Upper lobe of left lung (tissue), 6 donors: Measurements from ENCODE around the gene THBD. TPM values are rescaled to one million over a fixed set of nuclear protein-coding genes. Genes with fewer than 3 reads are reported as not detected.

Experiments
- ATAC-seq, 2 donors: fragments of 200-7000 bp; cut with Tn5 transposase; one replicate each; pipeline ENCODE4 v1.9.1; 2022; ENCODE audit warnings: mild to moderate bottlenecking in 2 of 2, moderate library complexity in 2 of 2; ENCODE audit not compliant: low FRiP score in 2 of 2
- DNase-seq, 2 donors: peaks; one replicate each; pipeline ENCODE4 v3.0.0-alpha.2; 2019 to 2020
- H3K27ac ChIP-seq, 4 donors: fragments of 200-600 bp; sonication (generic); one replicate each; pipeline ENCODE4 v1.5.1; 2016 to 2019
- H3K27me3 ChIP-seq, 4 donors: fragments of 200-600 bp; sonication (generic); one replicate each; pipeline ENCODE4 v1.5.1; 2017 to 2019
- H3K36me3 ChIP-seq, 4 donors: fragments of 200-600 bp; sonication (generic); one replicate each; pipeline ENCODE4 v1.5.1; 2016 to 2019
- H3K4me1 ChIP-seq, 4 donors: fragments of 200-600 bp; sonication (generic); one replicate each; pipeline ENCODE4 v1.5.1; 2018 to 2019
- H3K4me3 ChIP-seq, 4 donors: fragments of 200-600 bp; sonication (generic); one replicate each; pipeline ENCODE4 v1.5.1; 2017 to 2019; ENCODE audit warnings: mild to moderate bottlenecking in 2 of 4, moderate library complexity in 1 of 4
- H3K9me3 ChIP-seq, 4 donors: fragments of 200-600 bp; sonication (generic); one replicate each; pipeline ENCODE4 v1.5.1; 2018 to 2019
- CTCF ChIP-seq, 6 experiments: fragments of 450-650 bp in 4 of 6; fragments of 200-600 bp in 2 of 6; sonication (generic) in 2 of 6; IDR thresholded peaks; one replicate each; pipeline ENCODE4 v1.5.1; 2016 to 2019; ENCODE audit warnings: antibody characterized with exemption in 6 of 6
- EP300 ChIP-seq, 4 donors: sonication (generic); formaldehyde crosslinking; IDR thresholded peaks; one replicate each; pipeline ENCODE4 v1.5.1; 2017; ENCODE audit warnings: antibody characterized with exemption in 4 of 4, control low read depth in 2 of 4
- POLR2A ChIP-seq, 4 donors: fragments of 450-650 bp; IDR thresholded peaks; one replicate each; pipeline ENCODE4 v1.5.1; 2016 to 2017; ENCODE audit warnings: antibody characterized with exemption in 4 of 4, mild to moderate bottlenecking in 2 of 4
- POLR2AphosphoS5 ChIP-seq, 2 donors: sonication (generic); formaldehyde crosslinking; IDR thresholded peaks; one replicate each; pipeline ENCODE4 v1.5.1; 2017; ENCODE audit warnings: antibody characterized with exemption in 2 of 2
- WGBS, 2 donors: methylation state at CpG; one replicate each; pipeline ENCODE4 v1.1.5; 2017 to 2018; 5-methylcytosine and 5-hydroxymethylcytosine counted together
- total RNA-seq, 6 donors: library from RNA; depleted of rRNA in 4 of 6; stranded (reverse); fragments of >200 nt in 4 of 6; gene quantifications; one replicate each; pipeline versions ENCODE4 v1.1.0 to v1.2.1, GENCODE V29; 2016 to 2021
- donor health status: DM: no; HTN: no; CAD: no; lungs with moderate emphysema.
- donor health status: DM: no; HTN: yes; CAD: no; lungs with severe emphysema.

THBD gene
- total RNA-seq, 6 donors from 2014 or later: 17.8 to 235 (median 88.1) TPM

GRCh38 chr20:23061262-23061661, 11.8 kb upstream of the THBD start:
- no peaks in the 10 kb centered on the region for H3K9me3 ChIP-seq
- whole genome bisulfite sequencing, 2 donors: 61 to 74% methylated on average over 5 of the region's 5 CpGs
- no peaks in the 10 kb centered on the region for H3K36me3 ChIP-seq
- peak overlapping the region; percentile 10 to 61 (median 13) for H3K27ac ChIP-seq
- H3K4me3 ChIP-seq: no peak overlapping the region
- TF ChIP-seq POLR2A (IDR thresholded peaks at IDR 0.05) (no peak), EP300 (IDR thresholded peaks at IDR 0.05) (no peak), POLR2AphosphoS5 (IDR thresholded peaks at IDR 0.05) (no peak)
- H3K4me1 ChIP-seq: peaks cover 23 to 34% (median 32%) of the 10 kb centered on the region in 4 donors
- H3K27me3 ChIP-seq: no peaks in the 10 kb centered on the region
- no peak for DNase-seq
- no peak for ATAC-seq

GRCh38 chr20:23060629-23061028, 11.2 kb upstream of the THBD start:
- Histone ChIP-seq H3K27ac (peak overlapping the region in 1 of 4 donors; percentile 61), H3K4me3 (no peak overlapping the region), H3K9me3 (no peaks in the 10 kb centered on the region), H3K36me3 (no peaks in the 10 kb centered on the region), H3K27me3 (no peaks in the 10 kb centered on the region), H3K4me1 (peaks cover 23 to 34% (median 32%) of the 10 kb centered on the region in 4 donors)
- WGBS, 2 donors: 66 to 71% methylated on average over 4 of the region's 4 CpGs
- TF ChIP-seq POLR2AphosphoS5 (IDR thresholded peaks at IDR 0.05) (no peak), POLR2A (IDR thresholded peaks at IDR 0.05) (no peak), EP300 (IDR thresholded peaks at IDR 0.05) (no peak), CTCF (IDR thresholded peaks at IDR 0.05) (no peak)
- ATAC-seq: no peak
- no peak for DNase-seq

GRCh38 chr20:23059846-23060245, 10.4 kb upstream of the THBD start:
- peak in 1 of 2 donors; percentile 42 for DNase-seq
- WGBS, 2 donors: 10 to 12% methylated on average over 3 of the region's 3 CpGs
- no peak overlapping the region for H3K27ac ChIP-seq

DNA sequence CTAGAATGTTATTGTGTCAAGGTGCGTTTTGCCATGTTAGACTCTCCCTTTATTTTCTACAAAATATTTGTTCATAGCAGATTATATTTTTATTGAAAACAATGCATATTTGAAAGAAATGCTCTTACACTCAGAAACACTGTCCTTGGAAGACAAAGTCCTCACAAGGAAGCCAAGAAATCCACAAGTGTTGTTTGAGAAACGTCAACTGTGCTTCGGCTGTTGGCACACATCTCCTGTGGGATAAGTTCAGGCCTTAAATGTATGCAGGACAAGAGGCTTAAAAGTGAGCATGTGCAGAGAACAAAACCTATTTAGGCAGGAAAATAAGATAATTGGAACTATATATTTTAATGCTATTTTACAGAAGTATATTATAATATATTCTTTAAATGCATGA, 9.5 kb upstream of the THBD start:
- Histone ChIP-seq H3K36me3 (no peaks in the 10 kb centered on the region), H3K9me3 (no peaks in the 10 kb centered on the region), H3K27ac (no peak overlapping the region), H3K27me3 (no peaks in the 10 kb centered on the region), H3K4me1 (peaks cover 23 to 34% (median 32%) of the 10 kb centered on the region in 4 donors), H3K4me3 (no peak overlapping the region)
- WGBS, 2 donors: 52 to 70% methylated on average over 3 of the region's 3 CpGs
- TF ChIP-seq EP300 (IDR thresholded peaks at IDR 0.05) (no peak), CTCF (IDR thresholded peaks at IDR 0.05) (no peak), POLR2A (IDR thresholded peaks at IDR 0.05) (no peak), POLR2AphosphoS5 (IDR thresholded peaks at IDR 0.05) (no peak)
- ATAC-seq (no peak), DNase-seq (no peak)

More at GRCh38 chr20:23059846-23060245, 10.4 kb upstream of the THBD start:
- Histone ChIP-seq H3K9me3 (no peaks in the 10 kb centered on the region), H3K36me3 (no peaks in the 10 kb centered on the region), H3K4me1 (peaks cover 23 to 34% (median 32%) of the 10 kb centered on the region in 4 donors), H3K27me3 (no peaks in the 10 kb centered on the region), H3K4me3 (no peak overlapping the region)
- no peak for ATAC-seq
- no peak for TF ChIP-seq EP300 (IDR thresholded peaks at IDR 0.05)
- no peak for TF ChIP-seq POLR2AphosphoS5 (IDR thresholded peaks at IDR 0.05)
- no peak for TF ChIP-seq CTCF (IDR thresholded peaks at IDR 0.05)
- TF ChIP-seq POLR2A (IDR thresholded peaks at IDR 0.05): no peak

DNA sequence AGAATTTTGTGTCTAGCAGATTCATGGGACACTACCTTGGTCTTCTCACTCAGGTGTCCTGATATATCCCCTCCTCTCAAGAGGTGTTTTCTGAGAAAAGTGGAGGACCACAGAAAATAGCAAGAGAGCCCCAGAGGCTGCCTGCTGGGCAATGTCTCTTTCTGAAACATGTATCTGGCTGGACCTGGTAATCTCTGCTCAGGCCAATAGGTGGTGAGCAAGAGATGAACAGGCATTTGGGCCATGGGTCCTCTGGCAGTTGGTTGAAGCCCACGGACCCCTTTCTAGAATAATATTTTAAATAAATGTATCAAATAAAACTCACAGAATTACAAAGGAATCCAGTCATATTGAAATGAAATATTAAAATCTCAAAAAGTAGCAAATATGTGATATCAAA, 8.8 kb upstream of the THBD start:
- TF ChIP-seq POLR2A (IDR thresholded peaks at IDR 0.05) (no peak), CTCF (IDR thresholded peaks at IDR 0.05) (no peak), EP300 (IDR thresholded peaks at IDR 0.05) (no peak), POLR2AphosphoS5 (IDR thresholded peaks at IDR 0.05) (no peak)
- Histone ChIP-seq H3K9me3 (no peaks in the 10 kb centered on the region), H3K4me3 (no peak overlapping the region), H3K4me1 (peaks cover 23 to 32% (median 31%) of the 10 kb centered on the region in 4 donors), H3K36me3 (no peaks in the 10 kb centered on the region), H3K27me3 (no peaks in the 10 kb centered on the region), H3K27ac (no peak overlapping the region)
- ATAC-seq (no peak), DNase-seq (no peak)
- 62 to 84% methylated on average over 1 of the region's 1 CpG for WGBS, 2 donors
